ENCODE measurements around the gene SORL1-AS1.
"Not testable (repeated sequence)": the region's sequence is repeated elsewhere in the genome, so short reads cannot be mapped to it uniquely, and the experiment has no call there.

Gene SORL1-AS1

GRCh38 chr11:121426476-121427399 lies 26.0 kb downstream of the SORL1-AS1 start:
- DNase-seq, result no peak

- no peak for DNase-seq
Measured at GRCh38 chr11:121425828-121426227, 26.9 kb downstream of the SORL1-AS1 start.

- DNase-seq, result no peak
Measured at GRCh38 chr11:121422675-121423074, 30.1 kb downstream of the SORL1-AS1 start.

DNA sequence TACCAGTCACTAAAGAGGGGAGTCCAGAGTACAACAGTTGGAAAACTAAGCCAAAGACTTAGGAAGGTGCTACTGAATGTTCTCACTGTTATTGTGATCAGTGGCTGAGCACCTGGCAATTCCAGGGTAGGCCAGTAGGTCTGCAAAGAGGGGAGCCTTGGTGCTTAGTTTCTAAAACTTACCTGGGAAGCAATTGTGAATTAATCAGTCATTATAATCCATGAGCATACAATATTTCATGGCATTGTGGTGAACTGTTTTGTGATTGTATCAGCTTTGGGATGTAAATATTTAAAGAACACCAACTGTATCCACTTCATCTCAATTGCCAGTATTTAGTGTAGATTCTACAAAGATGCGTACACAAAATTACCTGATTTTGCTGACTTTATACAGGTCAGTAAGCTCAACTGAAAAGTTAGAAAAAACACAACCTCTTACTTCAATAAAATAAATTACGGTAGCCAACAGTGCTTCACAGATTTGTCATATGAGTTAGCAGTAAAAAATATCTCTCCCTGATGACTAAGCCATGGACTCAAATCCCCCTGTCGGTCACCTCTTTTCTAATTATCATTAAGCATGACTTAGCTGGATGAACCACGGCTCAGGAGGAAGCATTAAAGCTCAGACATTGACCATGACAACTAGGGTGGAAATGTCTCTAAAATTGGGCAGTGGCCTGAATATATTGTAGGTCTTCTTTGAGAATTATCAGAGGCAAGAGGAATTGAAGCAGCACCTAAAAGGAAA lies 31.4 kb downstream of the SORL1-AS1 start:
- DNase-seq, result no peak

DNA sequence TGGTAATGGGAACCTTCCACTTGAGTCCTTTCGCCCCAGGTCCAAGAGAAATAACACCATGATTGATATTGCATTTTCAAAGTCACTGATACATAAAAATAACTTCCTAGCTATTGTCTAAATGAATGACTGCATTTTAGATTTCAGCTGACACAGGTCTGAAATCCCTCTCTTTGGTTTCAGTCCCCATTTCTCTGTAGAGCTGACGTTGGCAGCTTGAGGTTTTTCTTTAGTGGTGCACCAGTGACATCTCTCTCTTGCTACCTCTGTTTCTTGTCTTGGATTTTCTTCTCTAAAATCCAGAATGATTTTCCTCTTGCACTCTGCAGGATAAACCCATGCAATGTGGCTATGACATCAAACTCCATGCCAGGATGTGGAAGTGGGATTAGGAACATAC lies 32.4 kb downstream of the SORL1-AS1 start:
- DNase-seq, result no peak

GRCh38 chr11:121419836-121420235 lies 32.9 kb downstream of the SORL1-AS1 start:
- no peak for DNase-seq

DNA sequence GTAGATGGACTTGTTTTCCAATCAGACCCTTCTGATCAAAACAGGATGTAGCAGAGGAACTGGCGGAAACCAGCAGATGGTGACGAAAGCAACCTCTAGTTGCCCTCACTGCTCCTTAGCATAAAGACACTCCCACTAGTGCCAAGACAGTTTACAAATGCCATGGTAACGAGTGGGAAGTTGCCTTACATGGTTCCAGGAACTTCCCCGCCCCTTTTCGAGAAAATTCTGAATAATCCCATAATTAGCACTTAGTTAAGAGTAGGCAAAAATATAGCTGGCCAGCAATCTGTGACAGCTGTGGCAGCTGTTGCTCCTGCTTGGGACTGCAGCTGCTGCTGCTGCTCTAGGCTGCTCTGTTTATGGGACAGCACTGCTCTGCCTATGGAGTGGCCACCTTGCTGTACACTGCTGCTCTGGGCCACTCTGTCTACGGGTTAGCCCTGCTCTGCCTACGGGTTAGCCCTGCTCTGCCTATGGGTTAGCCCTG lies 34.1 kb downstream of the SORL1-AS1 start:
- peak; percentile 41 for DNase-seq

- DNase-seq, result no peak
Measured at GRCh38 chr11:121417607-121418006, 35.2 kb downstream of the SORL1-AS1 start.

GRCh38 chr11:121417055-121417551 lies 35.7 kb downstream of the SORL1-AS1 start:
- DNase-seq, result peak; percentile 99

GRCh38 chr11:121415856-121416255 lies 36.9 kb downstream of the SORL1-AS1 start:
- no peak for DNase-seq

DNA sequence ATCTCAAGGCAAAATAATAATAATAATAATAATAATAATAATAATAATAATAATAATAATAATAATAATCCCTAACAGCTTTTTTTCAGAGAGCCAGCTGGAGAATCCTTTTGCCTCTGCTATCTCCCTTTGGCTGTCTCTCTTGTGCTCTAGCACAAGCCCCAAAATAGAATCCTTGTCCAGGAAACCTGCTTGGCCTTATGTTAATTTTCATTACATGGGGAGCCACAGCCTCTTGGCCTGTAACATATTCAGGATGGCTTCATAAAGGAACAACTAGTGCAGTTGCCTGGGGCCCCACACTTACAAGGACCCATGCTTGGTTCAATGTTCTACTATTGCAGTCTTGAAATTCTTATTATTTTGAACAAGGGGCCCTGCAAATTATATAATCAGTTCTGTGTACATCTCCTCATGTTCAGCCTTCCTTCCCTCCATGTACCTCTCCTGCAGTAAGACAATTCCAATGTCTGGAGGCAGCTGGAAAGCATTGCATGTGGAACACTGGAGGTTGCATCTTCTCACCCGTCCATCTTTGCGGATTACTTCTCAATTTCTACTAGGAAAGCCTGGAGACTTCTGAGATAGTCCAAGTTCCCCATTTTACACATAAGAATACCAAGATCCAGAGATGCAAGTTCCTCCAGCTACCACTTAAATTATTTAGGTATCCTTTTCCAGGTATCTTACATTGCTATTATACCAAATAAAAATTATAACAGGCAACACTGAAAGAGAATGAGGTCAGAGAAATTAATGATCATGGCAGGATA lies 38.4 kb downstream of the SORL1-AS1 start:
- DNase-seq, result no peak

GRCh38 chr11:121412711-121413415 lies 39.9 kb downstream of the SORL1-AS1 start:
- DNase-seq, result no peak

DNA sequence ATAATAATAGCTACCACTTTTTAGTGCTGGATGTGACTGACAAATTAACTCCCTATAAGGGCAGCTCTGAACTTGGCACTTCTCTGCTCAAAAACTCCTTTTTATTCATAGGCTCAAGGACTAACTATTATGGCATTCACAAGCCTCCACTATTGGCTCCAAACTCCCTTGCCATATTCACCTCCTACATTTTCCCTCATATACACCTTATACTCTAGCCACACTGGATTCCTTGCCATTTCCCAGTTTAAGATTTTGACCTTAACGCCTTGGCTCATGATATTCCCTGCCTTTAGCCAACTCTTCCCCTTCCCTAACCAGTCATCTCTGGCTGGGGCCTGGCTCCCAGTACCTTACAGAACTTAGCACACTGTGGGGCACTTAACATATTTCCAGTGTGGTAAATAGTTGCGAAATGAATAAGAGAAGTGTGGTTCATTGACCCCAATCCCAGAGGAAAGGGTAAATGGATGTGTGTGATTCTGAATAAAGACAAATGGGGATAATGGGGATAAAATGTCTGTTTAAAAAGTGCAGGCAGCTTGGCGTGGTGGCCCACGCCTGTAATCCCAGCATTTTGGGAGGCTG lies 40.7 kb downstream of the SORL1-AS1 start:
- DNase-seq, result no peak

DNA sequence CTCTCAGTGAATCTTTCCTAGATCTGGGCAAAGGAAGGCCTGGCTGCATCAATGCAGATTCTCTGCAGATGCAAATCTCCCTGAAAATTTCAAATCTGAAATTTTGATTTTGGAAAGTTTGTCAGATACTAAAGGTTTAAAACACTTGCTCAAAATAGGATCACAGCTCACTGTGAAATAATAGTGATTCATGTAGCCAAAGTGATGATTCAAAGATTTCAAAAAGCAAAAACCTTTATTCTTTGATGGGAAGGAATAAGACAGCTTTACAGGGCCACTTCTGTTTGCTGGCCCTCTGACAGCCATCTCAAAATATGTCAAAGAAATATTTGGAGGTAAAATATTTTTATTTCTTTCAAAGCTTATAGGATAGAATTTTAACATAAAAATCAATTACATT lies 41.4 kb downstream of the SORL1-AS1 start:
- not testable (repeated sequence) for DNase-seq

DNA sequence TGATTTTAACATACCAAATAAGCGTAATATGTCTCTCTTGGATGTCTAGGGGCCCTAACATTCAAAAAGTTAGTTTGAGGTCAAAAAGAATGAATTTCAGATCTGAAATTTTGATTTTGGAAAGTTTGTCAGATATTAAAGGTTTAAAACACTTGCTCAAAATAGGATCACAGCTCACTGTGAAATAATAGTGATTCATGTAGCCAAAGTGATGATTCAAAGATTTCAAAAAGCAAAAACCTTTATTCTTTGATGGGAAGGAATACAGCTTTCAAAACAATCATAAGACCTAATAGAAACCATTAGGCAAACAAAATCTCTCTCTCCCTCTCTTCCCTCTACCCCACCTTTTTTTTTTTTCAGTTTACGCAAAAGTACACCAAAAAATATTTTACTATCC lies 42.7 kb downstream of the SORL1-AS1 start:
- not testable (repeated sequence) for DNase-seq

- no peak for DNase-seq
Measured at GRCh38 chr11:121408830-121409229, 43.9 kb downstream of the SORL1-AS1 start.

DNA sequence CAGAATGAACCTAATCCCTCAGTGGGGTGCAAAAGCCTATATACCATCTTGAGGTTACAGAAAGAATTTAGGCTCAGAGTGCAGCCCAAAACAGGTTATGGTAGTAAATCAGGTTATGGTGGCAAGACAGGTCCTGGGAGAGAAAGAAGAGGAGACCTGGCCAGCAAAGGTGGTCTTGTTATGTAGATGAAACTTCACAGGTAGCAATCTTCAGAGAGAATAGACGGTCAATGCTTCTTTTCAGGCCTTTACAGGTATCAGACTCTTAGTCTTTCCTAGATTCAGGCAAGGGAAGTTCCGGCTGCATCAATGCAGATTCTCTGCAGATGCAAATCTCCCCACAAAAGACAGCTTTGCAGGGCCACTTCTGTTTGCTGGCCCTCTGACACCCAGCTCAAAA lies 46.5 kb downstream of the SORL1-AS1 start:
- DNase-seq, result no peak

GRCh38 chr11:121405646-121406045 lies 47.1 kb downstream of the SORL1-AS1 start:
- no peak for DNase-seq

- no peak for DNase-seq
Measured at GRCh38 chr11:121394785-121395184, 58.0 kb downstream of the SORL1-AS1 start.

- DNase-seq, result no peak
Measured at GRCh38 chr11:121393855-121394254, 58.9 kb downstream of the SORL1-AS1 start.

DNA sequence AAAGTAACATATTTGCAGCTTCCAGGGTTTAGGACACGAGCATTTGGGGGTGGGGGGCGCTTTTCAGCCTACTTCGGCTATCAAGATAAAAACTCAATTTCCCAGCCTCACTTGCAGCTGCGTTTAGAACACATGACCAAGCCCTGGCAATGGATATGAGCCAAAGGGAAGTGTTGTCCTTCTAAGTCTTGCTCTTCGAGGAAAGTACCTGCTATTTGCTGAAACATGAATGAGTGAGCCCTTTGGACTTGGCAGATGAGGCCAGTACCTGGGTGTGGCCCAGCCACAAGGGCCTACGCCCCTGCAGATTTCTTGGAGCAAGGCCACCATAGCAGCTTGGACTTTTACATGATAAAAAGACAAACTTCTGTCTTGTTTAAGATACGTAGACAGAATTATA lies 60.9 kb downstream of the SORL1-AS1 start:
- no peak for DNase-seq

- no peak for DNase-seq
Measured at GRCh38 chr11:121389651-121390050, 63.1 kb downstream of the SORL1-AS1 start.
